Glomerular endothelial cell (primary cell): ENCODE measurements around the gene USP17L24. TPM values are rescaled to one million over a fixed set of nuclear protein-coding genes. Genes with fewer than 3 reads are reported as not detected.
"Not testable (repeated sequence)": the region's sequence is repeated elsewhere in the genome, so short reads cannot be mapped to it uniquely, and the experiment has no call there.

Experiments
- DNase-seq: peaks from one replicate; pipeline ENCODE4 v3.0.0-alpha.2; 2011; ENCODE audit warnings: low read depth, low spot score; ENCODE audit errors: extremely low read depth
- total RNA-seq: library from RNA; depleted of rRNA; stranded (reverse); fragments of >200 nt; gene quantifications from 2 replicates; pipeline ENCODE4 v1.2.3, GENCODE V29; 2015

USP17L24 gene, protein sequence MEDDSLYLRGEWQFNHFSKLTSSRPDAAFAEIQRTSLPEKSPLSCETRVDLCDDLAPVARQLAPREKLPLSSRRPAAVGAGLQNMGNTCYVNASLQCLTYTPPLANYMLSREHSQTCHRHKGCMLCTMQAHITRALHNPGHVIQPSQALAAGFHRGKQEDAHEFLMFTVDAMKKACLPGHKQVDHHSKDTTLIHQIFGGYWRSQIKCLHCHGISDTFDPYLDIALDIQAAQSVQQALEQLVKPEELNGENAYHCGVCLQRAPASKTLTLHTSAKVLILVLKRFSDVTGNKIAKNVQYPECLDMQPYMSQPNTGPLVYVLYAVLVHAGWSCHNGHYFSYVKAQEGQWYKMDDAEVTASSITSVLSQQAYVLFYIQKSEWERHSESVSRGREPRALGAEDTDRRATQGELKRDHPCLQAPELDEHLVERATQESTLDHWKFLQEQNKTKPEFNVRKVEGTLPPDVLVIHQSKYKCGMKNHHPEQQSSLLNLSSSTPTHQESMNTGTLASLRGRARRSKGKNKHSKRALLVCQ
- not detected in 2 replicates for total RNA-seq

DNA sequence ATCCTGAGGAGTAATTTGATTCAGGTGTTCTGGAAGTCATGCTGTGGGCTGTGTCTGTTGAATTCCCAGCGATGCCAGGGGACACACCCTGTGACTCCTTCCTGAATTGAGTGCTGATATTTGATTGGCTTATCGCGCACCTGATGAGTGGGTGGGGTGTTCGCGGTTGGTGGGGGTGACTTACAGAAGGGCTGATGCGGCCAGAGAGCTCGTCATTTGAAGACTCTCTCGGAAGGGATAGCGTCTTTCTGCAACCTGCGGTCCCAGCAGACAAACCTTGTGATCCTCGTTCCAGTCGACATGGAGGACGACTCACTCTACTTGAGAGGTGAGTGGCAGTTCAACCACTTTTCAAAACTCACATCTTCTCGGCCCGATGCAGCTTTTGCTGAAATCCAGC is at the start of gene USP17L24:
Gene USP17L24 (plus strand): TSS at position 301 of the 400 bp plus-strand sequence. CDS start 0 bp downstream, at position 301.
- DNase-seq = not testable (repeated sequence)

DNA sequence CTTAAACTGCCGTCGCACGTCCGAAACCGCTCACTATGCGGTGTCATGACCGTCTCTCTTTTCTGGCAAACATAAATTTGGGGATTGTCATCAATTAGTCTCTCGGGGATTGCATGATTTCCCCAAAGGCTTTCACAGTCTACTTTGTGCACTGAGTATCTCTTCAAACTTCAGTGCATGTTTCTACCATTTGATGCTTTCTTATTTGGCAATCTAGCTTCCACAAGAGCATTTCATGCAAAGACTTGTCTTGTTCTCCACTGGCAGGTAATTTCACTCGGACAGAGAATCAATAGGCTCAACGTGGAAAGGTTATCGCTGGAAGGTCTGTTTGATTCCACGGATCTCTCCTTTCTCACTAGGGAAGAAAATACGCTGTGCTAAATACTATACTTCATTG is 774 bp upstream of the USP17L24 start:
- DNase-seq = not testable (repeated sequence)

DNA sequence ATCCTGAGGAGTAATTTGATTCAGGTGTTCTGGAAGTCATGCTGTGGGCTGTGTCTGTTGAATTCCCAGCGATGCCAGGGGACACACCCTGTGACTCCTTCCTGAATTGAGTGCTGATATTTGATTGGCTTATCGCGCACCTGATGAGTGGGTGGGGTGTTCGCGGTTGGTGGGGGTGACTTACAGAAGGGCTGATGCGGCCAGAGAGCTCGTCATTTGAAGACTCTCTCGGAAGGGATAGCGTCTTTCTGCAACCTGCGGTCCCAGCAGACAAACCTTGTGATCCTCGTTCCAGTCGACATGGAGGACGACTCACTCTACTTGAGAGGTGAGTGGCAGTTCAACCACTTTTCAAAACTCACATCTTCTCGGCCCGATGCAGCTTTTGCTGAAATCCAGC is 4.6 kb downstream of the USP17L24 start, which contains the start of gene USP17L25:
Gene USP17L25 (plus strand): TSS at position 301 of the 400 bp plus-strand sequence. CDS start 0 bp downstream, at position 301.
- not testable (repeated sequence) for DNase-seq

DNA sequence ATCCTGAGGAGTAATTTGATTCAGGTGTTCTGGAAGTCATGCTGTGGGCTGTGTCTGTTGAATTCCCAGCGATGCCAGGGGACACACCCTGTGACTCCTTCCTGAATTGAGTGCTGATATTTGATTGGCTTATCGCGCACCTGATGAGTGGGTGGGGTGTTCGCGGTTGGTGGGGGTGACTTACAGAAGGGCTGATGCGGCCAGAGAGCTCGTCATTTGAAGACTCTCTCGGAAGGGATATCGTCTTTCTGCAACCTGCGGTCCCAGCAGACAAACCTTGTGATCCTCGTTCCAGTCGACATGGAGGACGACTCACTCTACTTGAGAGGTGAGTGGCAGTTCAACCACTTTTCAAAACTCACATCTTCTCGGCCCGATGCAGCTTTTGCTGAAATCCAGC is 9.4 kb downstream of the USP17L24 start, which contains the start of gene USP17L26:
Gene USP17L26 (plus strand): TSS at position 301 of the 400 bp plus-strand sequence. CDS start 0 bp downstream, at position 301.
- not testable (repeated sequence) for DNase-seq

DNA sequence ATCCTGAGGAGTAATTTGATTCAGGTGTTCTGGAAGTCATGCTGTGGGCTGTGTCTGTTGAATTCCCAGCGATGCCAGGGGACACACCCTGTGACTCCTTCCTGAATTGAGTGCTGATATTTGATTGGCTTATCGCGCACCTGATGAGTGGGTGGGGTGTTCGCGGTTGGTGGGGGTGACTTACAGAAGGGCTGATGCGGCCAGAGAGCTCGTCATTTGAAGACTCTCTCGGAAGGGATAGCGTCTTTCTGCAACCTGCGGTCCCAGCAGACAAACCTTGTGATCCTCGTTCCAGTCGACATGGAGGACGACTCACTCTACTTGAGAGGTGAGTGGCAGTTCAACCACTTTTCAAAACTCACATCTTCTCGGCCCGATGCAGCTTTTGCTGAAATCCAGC is 14.1 kb downstream of the USP17L24 start, which contains the start of gene USP17L5:
Gene USP17L5 (plus strand): TSS at position 301 of the 400 bp plus-strand sequence. CDS start 0 bp downstream, at position 301.
- not testable (repeated sequence) for DNase-seq

DNA sequence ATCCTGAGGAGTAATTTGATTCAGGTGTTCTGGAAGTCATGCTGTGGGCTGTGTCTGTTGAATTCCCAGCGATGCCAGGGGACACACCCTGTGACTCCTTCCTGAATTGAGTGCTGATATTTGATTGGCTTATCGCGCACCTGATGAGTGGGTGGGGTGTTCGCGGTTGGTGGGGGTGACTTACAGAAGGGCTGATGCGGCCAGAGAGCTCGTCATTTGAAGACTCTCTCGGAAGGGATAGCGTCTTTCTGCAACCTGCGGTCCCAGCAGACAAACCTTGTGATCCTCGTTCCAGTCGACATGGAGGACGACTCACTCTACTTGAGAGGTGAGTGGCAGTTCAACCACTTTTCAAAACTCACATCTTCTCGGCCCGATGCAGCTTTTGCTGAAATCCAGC is 18.9 kb downstream of the USP17L24 start, which contains the start of gene USP17L27:
Gene USP17L27 (plus strand): TSS at position 301 of the 400 bp plus-strand sequence. CDS start 0 bp downstream, at position 301.
- not testable (repeated sequence) for DNase-seq

DNA sequence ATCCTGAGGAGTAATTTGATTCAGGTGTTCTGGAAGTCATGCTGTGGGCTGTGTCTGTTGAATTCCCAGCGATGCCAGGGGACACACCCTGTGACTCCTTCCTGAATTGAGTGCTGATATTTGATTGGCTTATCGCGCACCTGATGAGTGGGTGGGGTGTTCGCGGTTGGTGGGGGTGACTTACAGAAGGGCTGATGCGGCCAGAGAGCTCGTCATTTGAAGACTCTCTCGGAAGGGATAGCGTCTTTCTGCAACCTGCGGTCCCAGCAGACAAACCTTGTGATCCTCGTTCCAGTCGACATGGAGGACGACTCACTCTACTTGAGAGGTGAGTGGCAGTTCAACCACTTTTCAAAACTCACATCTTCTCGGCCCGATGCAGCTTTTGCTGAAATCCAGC is 23.6 kb downstream of the USP17L24 start, which contains the start of gene USP17L28:
Gene USP17L28 (plus strand): TSS at position 301 of the 400 bp plus-strand sequence. CDS start 0 bp downstream, at position 301.
- DNase-seq = not testable (repeated sequence)

DNA sequence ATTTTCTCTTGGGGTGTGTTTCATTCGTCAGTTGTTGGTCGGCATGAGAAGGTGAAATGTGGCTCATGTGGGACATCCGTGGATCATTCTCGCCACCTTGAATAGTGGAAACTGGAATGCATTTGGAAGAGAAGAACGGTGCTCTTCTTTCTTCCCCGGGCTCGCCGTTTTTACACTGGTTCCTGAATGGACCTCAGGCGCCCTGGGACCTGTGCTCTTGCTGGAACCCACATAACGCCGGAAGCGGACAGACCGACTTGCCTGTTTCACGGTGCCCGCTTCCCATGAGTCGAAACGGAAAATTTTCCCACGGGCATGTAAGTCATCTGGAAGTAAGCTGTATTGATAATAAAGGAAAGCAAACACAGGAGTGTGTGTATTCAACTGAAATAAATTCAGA is 25.9 kb downstream of the USP17L24 start:
- not testable (repeated sequence) for DNase-seq

DNA sequence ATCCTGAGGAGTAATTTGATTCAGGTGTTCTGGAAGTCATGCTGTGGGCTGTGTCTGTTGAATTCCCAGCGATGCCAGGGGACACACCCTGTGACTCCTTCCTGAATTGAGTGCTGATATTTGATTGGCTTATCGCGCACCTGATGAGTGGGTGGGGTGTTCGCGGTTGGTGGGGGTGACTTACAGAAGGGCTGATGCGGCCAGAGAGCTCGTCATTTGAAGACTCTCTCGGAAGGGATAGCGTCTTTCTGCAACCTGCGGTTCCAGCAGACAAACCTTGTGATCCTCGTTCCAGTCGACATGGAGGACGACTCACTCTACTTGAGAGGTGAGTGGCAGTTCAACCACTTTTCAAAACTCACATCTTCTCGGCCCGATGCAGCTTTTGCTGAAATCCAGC is 28.4 kb downstream of the USP17L24 start, which contains the start of gene USP17L29:
Gene USP17L29 (plus strand): TSS at position 301 of the 400 bp plus-strand sequence. CDS start 0 bp downstream, at position 301.
- DNase-seq = not testable (repeated sequence)

DNA sequence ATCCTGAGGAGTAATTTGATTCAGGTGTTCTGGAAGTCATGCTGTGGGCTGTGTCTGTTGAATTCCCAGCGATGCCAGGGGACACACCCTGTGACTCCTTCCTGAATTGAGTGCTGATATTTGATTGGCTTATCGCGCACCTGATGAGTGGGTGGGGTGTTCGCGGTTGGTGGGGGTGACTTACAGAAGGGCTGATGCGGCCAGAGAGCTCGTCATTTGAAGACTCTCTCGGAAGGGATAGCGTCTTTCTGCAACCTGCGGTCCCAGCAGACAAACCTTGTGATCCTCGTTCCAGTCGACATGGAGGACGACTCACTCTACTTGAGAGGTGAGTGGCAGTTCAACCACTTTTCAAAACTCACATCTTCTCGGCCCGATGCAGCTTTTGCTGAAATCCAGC is 37.9 kb downstream of the USP17L24 start, which contains the start of gene USP17L30:
Gene USP17L30 (plus strand): TSS at position 301 of the 400 bp plus-strand sequence. CDS start 0 bp downstream, at position 301.
- not testable (repeated sequence) for DNase-seq

Other genes starting within 250 kb of the USP17L24 start
- gene FAM90A26, start 154.8 kb upstream of the USP17L24 start, total RNA-seq = not detected in 2 replicates
- not detected in 2 replicates for gene USP17L10, start 114.5 kb upstream of the USP17L24 start, total RNA-seq
- gene USP17L11, start 109.8 kb upstream of the USP17L24 start, total RNA-seq = not detected in 2 replicates
- gene USP17L12, start 105.0 kb upstream of the USP17L24 start, total RNA-seq = not detected in 2 replicates
- gene USP17L13, start 100.3 kb upstream of the USP17L24 start, total RNA-seq = not detected in 2 replicates
- not detected in 2 replicates for gene USP17L15, start 90.8 kb upstream of the USP17L24 start, total RNA-seq
- gene USP17L17, start 81.3 kb upstream of the USP17L24 start, total RNA-seq = not detected in 2 replicates
- not detected in 2 replicates for gene USP17L18, start 76.5 kb upstream of the USP17L24 start, total RNA-seq
- not detected in 2 replicates for gene USP17L19, start 71.8 kb upstream of the USP17L24 start, total RNA-seq
- not detected in 2 replicates for gene USP17L20, start 67.0 kb upstream of the USP17L24 start, total RNA-seq
- gene USP17L21, start 62.3 kb upstream of the USP17L24 start, total RNA-seq = not detected in 2 replicates
- not detected in 2 replicates for gene USP17L22, start 57.5 kb upstream of the USP17L24 start, total RNA-seq
- not detected in 2 replicates for gene USP17L25, start 4.7 kb downstream of the USP17L24 start, total RNA-seq
- not detected in 2 replicates for gene USP17L26, start 9.5 kb downstream of the USP17L24 start, total RNA-seq
- not detected in 2 replicates for gene USP17L5, start 14.2 kb downstream of the USP17L24 start, total RNA-seq
- not detected in 2 replicates for gene USP17L27, start 19.0 kb downstream of the USP17L24 start, total RNA-seq
- gene USP17L28, start 23.7 kb downstream of the USP17L24 start, total RNA-seq = not detected in 2 replicates
- gene USP17L29, start 28.5 kb downstream of the USP17L24 start, total RNA-seq = not detected in 2 replicates
- not detected in 2 replicates for gene USP17L30, start 38.0 kb downstream of the USP17L24 start, total RNA-seq
- not detected in 2 replicates for gene DEFB131A, start 119.2 kb downstream of the USP17L24 start, total RNA-seq